HL-60/S4 treated with retinoic acid at 250 ng/mL for 4 days and 3 days (cell line): ENCODE results near the gene UTS2R.
"Not testable (repeated sequence)": the region's sequence is repeated elsewhere in the genome, so short reads cannot be mapped to it uniquely, and the experiment has no call there.

ENCODE experiments used
- in situ Hi-C: fragments of 300-500 bp; cut with MboI; formaldehyde crosslinking; loops from 2 replicates; pipeline ENCODE4 v1.7.0; 2022; ENCODE audit warnings: low sequenced_read_pairs

UTS2R gene

GRCh38 chr17:82405051-82405450, 33.5 kb downstream of the UTS2R start:
- in situ Hi-C loops, result loop anchor here (5.0 to 10.0 kb wide), 2 partner anchors 53 to 150 kb away; no protein-coding TSS in a partner anchor

- in situ Hi-C loops, result loop anchor here (5.0 to 10.0 kb wide), 2 partner anchors 54 to 151 kb away; no protein-coding TSS in a partner anchor
These were observed 34.6 kb downstream of the UTS2R start for GRCh38 chr17:82406131-82406671.

- in situ Hi-C loops, result loop anchor here (5.0 to 10.0 kb wide), 2 partner anchors 55 to 152 kb away; no protein-coding TSS in a partner anchor
These were observed 35.7 kb downstream of the UTS2R start for GRCh38 chr17:82407255-82407654.

- in situ Hi-C loops, result loop anchor here (5.0 to 10.0 kb wide), 2 partner anchors 56 to 154 kb away; no protein-coding TSS in a partner anchor
These were observed 36.8 kb downstream of the UTS2R start for GRCh38 chr17:82408288-82408937.

GRCh38 chr17:82408938-82409318, 37.4 kb downstream of the UTS2R start:
- in situ Hi-C loops, result loop anchor here (5.0 to 10.0 kb wide), 2 partner anchors 57 to 154 kb away; no protein-coding TSS in a partner anchor

- in situ Hi-C loops, result no loop called here
These were observed 38.6 kb downstream of the UTS2R start for GRCh38 chr17:82410014-82410716.

GRCh38 chr17:82411396-82412053, 40.0 kb downstream of the UTS2R start:
- in situ Hi-C loops, result no loop called here

- in situ Hi-C loops, result not testable (repeated sequence)
These were observed 40.5 kb downstream of the UTS2R start for GRCh38 chr17:82412081-82412480.

- in situ Hi-C loops, result no loop called here
These were observed 41.3 kb downstream of the UTS2R start for GRCh38 chr17:82412535-82413520.

GRCh38 chr17:82414548-82415281, 43.1 kb downstream of the UTS2R start:
- in situ Hi-C loops, result no loop called here

GRCh38 chr17:82415336-82415735, 43.8 kb downstream of the UTS2R start:
- in situ Hi-C loops, result no loop called here

GRCh38 chr17:82415786-82416185, 44.2 kb downstream of the UTS2R start:
- in situ Hi-C loops, result no loop called here

GRCh38 chr17:82416264-82416663, 44.7 kb downstream of the UTS2R start:
- in situ Hi-C loops, result no loop called here

GRCh38 chr17:82416771-82417170, 45.2 kb downstream of the UTS2R start:
- in situ Hi-C loops, result no loop called here

- in situ Hi-C loops, result no loop called here
These were observed 46.7 kb downstream of the UTS2R start, which contains the start of the genes HEXD and OGFOD3 for GRCh38 chr17:82418001-82418986. TSS of gene HEXD (plus strand) at chr17:82418347. CDS start at chr17:82419800, 1,453 bp downstream. TSS of gene OGFOD3 (minus strand) at chr17:82418586. CDS start at chr17:82418485, 101 bp downstream.

GRCh38 chr17:82419540-82419939, 48.0 kb downstream of the UTS2R start:
- in situ Hi-C loops, result no loop called here

GRCh38 chr17:82424001-82424862, 52.7 kb downstream of the UTS2R start:
- in situ Hi-C loops, result no loop called here
